Measurements from ENCODE around the gene CDK2AP2.
"Not testable (repeated sequence)": the region's sequence is repeated elsewhere in the genome, so short reads cannot be mapped to it uniquely, and the experiment has no call there.

DNA sequence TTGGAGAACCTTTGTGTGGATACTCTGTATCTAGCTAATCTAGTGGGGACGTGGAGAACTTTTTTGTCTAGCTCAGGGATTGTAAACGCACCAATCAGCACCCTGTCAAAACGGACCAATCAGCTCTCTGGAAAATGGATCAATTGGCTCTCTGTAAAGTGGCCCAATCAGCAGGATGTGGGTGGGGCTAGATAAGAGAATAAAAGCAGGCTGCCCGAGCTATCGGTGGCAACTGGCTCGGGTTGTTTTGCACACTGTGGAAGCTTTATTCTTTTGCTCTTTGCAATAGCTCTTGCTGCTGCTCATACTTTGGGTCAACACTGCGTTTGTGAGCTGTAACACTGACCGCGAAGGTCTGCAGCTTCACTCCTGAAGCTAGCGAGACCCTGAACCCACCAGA lies 31.3 kb downstream of the CDK2AP2 start:
- TF ChIP-seq, protein P1, sequence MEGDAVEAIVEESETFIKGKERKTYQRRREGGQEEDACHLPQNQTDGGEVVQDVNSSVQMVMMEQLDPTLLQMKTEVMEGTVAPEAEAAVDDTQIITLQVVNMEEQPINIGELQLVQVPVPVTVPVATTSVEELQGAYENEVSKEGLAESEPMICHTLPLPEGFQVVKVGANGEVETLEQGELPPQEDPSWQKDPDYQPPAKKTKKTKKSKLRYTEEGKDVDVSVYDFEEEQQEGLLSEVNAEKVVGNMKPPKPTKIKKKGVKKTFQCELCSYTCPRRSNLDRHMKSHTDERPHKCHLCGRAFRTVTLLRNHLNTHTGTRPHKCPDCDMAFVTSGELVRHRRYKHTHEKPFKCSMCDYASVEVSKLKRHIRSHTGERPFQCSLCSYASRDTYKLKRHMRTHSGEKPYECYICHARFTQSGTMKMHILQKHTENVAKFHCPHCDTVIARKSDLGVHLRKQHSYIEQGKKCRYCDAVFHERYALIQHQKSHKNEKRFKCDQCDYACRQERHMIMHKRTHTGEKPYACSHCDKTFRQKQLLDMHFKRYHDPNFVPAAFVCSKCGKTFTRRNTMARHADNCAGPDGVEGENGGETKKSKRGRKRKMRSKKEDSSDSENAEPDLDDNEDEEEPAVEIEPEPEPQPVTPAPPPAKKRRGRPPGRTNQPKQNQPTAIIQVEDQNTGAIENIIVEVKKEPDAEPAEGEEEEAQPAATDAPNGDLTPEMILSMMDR (IDR thresholded peaks at IDR 0.05; ENCODE audit: insufficient read depth, low read depth, low read length): not testable (repeated sequence)
- not testable (repeated sequence) for TF ChIP-seq EZH2 (IDR thresholded peaks at IDR 0.05; ENCODE audit: insufficient read depth, low read length)

Data from astrocyte (in vitro differentiated cells and primary cell).